Adrenal gland (tissue), 5 donors: Measurements from ENCODE around the gene NPIPB8.
"Not testable (repeated sequence)": the region's sequence is repeated elsewhere in the genome, so short reads cannot be mapped to it uniquely, and the experiment has no call there.

Experiments used
- CTCF ChIP-seq, 6 experiments: fragments of 450-650 bp in 4 of 6; fragments of 200-600 bp in 2 of 6; sonication (generic) in 1 of 6; IDR thresholded peaks; 1 replicate in 5 of 6; 2 replicates in 1 of 6; pipeline versions ENCODE4 v1.5.1 to v1.8.0; 2016 to 2021; ENCODE audit warnings: antibody characterized with exemption in 6 of 6, mild to moderate bottlenecking in 2 of 6, moderate library complexity in 1 of 6
- POLR2A ChIP-seq, 2 donors: fragments of 450-650 bp; IDR thresholded peaks; one replicate each; pipeline ENCODE4 v1.6.1; 2017; ENCODE audit warnings: antibody characterized with exemption in 2 of 2, mild to moderate bottlenecking in 2 of 2, moderate library complexity in 1 of 2
- donor health status: DM: no; HTN: no; CAD: no.

GRCh38 chr16:28701384-28701783, 63.5 kb downstream of the NPIPB8 start:
- TF ChIP-seq CTCF, POLR2A (IDR thresholded peaks at IDR 0.05): not testable (repeated sequence)
